GM18508 (cell line): ENCODE results near the gene ATP5PB.

Experiments
- ATAC-seq: cut with Tn5 transposase; IDR thresholded peaks from one replicate; pipeline ENCODE4 v1.9.1; 2021; ENCODE audit warnings: moderate number of reproducible peaks; ENCODE audit not compliant: insufficient read depth, unreplicated experiment

Gene ATP5PB

DNA sequence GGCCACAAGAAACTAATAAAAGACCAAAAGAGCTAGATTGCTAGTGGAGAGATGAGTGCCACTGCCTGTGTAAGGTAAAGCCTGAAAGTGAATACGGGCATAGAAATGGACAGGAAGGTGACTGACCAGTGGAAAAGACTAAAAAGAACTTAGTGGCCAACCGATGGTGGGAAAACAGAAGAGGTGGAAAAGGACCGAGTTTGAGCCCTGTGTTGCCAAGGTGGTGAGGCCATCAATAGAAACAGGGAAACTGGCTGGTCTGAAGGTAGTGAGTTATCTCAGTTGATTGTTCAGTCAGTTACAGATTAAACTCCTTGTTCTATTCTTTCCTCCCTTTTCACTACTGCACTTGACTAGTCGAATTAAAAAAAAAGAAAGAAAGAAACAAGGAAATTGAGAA is 2.7 kb upstream of the ATP5PB start:
- ATAC-seq = no peak

DNA sequence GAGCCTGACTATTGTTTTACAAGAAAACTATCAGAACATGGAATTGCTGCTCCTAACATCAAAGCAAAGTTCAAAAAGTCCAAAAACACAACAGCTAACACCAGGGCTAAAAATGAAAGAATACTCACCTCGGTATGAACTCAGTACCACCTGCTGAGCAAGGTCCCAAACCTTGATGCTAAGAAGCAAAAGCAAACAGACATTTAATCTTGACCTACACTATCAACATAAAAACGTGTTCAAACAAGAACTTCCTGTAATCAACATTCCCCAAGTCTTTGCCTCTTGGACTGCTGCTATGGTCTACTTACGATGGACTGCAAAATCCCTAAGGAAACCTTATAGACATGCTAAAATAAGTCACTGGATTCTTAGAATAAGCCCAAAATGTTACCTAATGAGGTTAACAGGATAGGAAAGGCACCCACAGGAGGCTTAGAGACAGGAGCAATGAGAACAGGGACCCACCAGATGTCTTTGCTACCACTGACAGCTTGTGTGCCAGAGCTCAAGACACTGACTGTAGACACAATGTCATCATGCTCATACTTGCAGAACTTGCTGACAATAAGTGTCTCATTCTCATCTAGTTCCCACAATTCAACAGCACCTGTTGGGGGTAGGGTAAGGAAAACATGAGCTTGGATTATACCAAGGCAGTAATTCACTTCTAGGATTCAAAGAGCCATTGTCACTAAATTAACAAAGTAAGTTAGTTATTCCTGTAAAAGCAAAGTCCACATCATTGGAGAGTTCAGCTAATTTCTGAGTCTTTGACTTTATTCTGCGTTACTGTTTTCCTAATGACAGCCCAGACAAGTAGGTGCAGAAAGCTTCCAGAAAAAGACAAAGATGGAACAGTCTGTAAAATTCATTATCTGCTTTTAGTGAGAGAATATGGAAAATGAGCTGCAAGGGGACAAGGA is 2.0 kb upstream of the ATP5PB start:
- no peak for ATAC-seq

DNA sequence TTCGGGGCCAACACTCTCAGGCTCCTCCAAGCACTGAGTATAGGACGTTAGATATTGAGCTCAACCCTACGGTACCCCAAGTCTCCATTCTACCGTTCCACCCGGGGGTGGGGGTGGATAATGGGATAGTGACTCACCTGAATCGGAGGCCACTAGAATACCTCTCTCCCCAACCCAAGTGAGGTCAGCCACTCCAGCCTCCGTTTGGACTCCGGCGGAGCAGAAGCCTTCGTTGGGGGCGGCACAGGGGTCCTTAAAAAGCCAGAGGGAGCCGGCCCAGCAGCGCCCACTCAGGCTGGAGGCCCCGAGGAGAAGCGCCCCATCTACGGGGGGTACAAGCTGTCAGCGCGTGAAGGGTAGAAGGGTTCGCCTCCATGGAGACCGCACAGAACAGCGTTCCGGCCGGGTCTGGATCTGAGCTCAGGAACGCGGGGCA is 764 bp upstream of the ATP5PB start:
- ATAC-seq = peak; percentile 5

DNA sequence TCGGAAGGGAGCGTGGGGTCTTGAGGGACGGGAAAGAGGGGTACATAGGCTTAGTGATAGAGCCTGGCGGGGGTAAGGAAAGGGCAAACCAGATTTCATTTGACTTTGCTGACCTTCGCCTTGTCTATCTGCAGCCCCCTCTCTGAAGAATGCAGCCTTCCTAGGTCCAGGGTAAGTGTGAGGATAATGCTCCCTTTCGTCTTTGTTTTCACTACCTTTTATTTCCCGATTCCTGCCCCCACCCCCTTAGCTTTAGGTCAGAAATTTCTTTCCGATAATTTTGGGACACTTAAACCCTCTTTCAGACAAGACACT is 396 bp downstream of the ATP5PB start:
- ATAC-seq = no peak

DNA sequence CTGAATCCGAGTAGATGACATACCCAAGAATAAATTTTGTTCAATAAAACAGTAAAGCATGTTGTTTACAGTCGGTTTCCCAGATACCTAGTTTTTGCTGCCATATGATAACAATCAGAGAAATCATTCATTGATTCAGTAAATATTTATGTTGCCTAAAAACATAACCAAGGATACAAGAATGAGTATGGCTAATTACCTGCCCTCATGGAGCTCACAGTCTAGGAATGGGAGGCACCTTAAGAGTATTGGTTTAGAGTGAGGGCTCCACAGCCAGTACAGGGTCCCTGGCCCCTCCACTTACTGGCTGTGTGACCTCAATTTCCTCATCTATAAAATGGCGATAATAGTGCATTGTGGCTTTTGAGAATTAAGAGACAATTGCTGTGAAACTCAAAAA is 921 bp downstream of the ATP5PB start:
- no peak for ATAC-seq

DNA sequence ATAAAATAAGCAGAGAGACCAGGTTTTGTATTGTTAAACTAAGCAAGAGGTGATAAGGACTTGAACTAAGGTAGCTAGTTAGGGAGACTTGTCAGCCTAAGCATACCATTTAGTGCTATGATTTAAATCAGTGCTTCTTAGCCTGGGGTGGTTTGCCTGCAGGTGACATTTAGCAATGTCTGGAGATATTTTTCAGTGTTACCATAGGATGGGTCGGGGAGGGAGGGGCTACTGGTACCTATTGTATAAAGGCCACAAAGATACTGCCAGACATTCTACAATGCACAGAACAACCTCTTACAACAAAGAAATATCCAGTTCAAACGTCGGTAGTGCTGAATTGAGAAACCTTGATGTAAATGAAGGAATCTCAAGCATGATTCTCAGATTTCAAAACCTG is 3.3 kb downstream of the ATP5PB start:
- ATAC-seq = no peak

DNA sequence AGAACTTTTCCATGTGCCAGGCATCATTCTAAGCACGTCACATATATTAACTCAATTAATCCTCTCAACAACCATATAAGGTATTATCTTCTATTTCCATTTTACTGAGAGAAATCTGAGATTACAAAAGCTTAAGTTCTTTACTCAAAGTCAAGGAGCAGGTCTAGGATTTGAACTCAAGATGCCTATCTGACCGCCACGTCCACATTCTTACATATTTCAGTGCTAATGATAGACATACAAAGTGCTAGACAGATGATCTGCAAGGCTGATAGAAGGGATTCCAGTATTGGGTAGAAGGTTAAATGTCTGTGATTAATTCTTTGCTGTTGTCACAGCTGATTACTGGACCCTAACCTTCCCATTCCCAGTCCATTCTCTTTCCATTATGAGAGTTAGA is 4.4 kb downstream of the ATP5PB start:
- ATAC-seq = no peak

DNA sequence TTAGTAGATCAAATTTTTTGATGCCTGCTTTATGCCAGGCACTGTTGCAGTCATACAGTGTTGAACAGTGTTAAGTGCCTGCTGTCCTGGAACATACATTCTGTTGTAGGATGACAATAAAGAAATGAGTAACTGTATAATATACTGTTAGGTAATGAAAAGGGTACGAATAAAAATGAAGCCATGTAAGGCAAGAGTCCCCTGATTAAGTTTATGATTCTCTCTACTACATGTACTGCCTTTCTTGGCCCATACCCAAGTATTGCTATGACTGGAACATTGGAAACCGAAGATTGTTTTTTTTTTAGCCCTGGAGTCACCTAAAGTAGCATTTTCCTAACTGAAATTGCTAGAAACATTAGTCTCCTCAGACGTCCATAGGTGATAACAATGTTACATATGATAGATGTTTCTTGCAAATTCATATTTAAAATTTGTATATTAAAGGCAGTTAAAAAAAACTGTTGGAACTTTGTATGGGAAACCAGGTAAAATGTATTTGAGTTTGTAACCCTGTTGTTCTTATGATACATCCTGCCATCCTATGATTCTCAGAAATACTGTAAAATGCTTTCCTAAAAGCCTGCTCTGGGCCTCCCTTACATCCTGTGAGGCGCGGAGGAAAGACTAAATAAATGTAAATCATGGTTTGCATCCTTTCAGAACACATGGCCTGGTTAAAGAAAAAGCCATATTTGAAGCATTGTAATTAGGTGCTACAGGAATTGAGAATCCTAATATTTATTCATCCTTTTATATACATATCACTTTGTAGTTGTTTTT is 5.8 kb downstream of the ATP5PB start:
- no peak for ATAC-seq

DNA sequence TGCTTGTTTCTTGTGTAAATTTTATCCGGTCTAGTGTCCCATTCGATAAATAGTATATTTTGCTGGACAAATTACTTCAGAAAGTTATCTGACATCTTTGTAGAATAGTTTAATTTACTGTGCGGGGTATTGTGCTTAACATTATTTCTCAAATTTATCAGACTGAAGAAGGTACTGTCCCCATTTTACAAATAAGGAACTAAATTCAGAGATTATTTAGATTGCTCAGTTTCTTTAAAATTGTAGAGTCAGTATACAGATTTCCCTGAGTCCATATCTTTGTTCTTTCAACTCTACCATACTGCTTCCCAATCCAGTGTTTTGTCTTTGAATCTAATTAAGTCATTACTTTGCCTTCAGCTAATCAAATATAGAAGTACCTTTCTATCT is 6.4 kb downstream of the ATP5PB start:
- ATAC-seq = no peak

DNA sequence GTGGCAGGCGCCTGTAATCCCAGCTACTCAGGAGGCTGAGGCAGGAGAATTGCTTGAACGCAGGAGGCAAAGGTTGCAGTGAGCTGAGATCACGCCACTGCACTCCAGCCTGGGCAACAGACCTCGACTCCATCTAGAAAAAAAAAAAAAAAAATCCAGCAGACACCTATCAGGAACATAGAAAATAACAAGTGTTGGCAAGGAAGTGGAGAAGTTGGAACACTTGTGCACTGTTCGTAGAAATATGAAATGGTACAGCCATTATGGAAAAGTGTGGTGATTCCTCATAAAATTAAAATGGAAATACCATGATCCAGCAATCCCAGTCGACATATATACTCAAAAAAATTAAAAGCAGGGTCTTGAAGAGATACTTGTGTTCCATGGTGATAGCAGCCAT is 12.5 kb downstream of the ATP5PB start:
- ATAC-seq = no peak

DNA sequence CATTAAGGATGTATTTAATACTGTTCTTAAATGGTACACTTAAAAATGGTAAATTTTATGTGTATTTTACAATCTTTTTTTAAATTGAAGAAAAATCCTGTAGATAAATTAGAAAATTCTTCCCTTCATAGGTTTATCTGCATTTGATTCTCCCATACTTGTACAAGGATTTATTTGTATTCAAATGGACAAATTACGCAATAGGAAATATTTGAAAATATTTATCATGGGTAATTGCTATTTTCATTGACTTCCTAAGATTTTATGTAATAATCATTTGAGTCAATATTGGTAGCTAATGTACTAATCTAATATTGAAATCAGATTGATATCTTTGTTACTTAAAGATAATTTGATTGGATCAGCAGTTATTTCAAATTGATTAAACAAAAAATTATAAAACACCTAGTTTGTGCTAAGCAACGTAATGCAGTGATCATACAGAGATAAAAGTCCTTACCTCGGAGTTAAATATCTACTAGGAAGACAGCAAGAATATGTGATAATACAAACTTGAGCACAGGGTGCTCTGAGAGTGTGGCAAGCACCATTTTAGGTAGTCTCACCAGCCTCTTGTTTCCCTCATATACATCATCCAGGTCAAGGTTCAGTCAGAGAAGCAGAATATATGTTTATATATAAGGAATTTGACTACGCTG is 13.2 kb downstream of the ATP5PB start:
- no peak for ATAC-seq

DNA sequence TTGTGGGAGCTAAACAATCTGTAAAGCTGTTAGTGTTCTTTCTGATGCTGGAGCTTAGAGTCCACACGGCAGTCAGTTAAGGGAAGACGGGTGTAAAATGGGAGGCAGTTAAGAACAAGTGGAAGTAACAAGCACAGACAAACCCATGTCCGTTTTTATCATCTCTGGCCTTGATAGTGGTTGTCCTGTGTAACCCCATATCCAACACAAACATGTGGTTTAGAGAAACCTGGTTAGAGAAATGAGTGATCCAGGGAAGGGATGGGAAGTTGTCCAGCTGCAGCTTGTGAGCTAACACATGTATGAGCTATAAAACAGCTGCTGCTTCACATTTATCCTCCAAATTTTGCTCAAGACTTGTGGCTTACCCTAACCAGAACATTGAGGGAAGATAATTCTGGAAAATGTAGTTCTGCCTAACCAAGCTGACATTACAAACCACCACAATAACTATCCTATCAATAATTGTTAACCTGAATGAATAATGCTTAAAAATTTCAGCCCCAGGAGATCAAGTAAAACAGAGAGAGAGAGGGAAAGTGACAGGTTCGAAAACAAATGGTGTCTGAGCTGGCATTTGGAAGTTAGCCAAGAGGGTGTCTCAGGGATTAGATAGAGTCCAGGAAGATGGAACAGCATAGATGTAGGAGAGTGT is 13.9 kb downstream of the ATP5PB start:
- ATAC-seq = no peak

DNA sequence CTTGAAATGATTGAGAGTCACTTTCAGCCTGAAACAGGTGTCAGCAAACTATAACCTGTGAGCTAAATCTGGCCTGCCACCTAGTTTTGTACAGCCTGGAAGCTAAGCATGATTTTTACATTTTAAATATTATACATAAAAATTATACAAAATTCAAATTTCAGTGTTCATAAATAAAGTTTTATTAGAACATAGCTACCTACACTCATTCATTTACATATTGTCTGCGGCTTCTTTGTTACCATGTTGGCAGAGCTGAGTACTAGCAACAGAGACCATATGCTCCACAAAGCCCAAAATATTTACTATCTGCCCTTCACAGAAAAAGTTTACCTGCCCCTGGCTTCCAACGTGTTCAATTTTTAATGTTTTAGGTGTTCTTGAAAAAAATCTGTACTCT is 16.5 kb downstream of the ATP5PB start:
- no peak for ATAC-seq

DNA sequence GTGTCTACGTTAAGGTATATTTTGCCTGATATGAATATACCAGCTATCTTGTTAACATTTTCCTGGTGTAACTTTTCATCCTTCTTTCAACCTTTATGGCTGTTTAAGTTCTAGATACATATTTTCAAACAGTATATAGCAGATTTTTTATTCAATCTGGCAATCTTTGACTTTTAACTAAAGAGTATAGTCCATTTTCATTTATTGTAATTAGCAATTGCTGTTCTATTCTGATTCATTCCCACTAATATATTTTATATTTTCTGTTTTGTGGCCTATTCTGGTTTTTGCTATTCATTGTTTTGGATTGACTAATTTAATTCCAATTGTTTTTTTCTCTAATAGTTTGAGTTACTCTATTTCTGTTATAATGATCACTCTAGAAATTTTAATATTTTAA is 17.2 kb downstream of the ATP5PB start:
- ATAC-seq = no peak

DNA sequence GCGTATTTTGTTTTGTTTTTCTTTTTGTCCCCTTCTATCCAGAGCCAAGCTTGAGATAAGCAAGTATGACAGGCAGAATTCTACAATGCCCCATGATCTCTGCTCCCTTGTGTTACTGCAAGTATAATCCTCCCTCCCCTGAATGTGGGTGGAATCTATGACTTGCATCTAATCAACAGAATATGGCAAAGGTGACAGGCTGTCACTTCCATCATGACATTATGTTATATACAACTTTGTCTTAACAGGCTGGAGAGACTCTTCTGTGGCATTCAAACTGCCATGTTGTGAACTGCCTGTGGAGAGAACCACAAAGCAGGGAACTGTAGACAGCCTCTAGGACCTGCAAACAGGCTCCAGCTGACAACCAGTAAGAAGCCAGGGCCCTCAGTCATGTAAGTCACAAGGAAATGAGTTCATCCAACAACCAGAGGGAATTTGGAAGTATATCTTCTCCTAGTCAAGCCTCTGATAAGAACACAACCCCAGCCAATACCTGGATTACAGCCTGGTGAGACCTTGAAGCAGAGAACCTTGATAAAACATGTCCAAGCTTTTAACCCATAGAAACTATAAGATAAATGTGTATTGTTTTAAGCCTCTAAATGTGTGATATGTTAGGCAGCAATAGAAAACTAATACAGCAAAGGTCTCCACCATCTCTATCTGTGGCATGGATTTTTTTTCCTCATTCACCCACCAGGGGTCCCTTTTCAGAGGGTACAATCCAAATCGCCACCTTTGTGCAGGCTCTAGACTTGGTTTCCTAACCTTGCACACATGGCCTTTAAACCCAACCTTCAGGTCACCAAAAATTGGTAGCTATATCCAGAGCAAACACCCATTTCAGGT is 18.8 kb downstream of the ATP5PB start:
- ATAC-seq = no peak

DNA sequence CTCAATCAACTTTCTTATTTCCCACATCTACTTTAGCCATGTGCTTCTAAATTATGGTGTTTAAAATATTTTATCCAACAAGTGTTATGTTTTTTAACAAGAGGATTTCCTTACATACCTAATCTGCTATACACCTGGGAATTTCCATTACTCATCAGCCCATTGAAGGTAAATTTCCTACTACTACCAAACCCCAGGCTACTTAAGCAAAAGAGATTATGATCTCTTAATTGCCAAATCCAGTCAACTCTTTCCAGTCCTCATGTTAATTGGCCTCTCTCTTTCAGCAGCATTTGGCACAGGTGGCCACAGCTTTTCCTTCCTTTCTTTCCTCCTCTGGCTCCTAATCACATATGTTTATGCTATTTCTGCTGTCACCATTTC is 19.4 kb downstream of the ATP5PB start:
- no peak for ATAC-seq

DNA sequence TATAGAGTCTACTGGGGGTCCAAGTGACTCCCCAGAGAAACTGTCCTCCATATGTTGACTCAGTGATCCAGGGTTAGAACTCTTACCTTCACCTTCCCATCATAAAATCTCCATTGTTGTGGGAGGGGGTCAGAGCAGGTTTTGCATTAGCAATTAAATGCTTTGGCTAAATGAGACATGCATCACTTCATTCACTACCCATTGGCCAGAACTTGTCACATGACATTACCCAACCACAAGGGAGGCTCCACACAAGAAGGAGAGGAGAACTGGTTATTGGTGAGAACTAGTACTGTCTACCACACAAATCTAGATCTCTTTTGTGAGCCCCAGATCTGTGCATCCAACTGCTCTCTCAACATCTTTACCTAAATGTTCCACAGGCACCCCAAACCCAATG is 20.3 kb downstream of the ATP5PB start:
- ATAC-seq = no peak

DNA sequence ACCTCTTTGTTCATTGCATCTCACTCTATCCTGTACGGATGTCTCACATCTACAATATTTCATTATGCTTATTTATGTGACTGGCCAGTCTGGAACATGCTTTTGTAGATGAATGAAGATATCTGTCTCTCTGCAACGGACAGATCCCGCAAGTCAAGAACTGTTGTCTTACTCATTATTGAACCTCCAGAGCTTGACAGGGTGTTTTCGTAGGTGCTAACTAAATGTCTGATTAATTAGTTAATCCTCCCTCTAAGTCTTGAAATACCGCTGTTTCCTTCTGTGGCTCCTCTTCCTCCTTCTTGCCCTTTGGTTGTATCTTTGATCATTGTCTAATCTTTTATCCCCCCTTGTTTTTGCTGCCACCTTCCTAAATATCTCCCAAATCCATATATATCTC is 21.3 kb downstream of the ATP5PB start:
- ATAC-seq = no peak

DNA sequence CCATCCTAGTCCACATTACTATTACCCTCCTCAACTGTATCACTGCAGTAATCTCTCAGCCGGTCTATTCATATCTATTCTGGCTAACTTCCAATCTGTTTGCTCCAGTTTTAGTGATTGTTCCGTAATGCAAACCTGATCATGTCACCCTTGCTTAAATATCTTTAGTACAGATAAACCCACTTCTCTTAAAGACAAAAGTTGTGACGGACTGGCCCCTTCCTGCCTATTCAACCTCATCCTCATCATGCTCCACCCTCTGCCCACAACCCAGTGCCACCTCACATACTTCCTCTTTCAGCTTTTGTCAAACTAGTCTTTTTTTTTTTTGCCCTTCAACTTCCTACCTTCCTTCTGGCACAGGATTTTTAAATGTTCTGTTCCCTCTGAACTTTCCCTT is 21.7 kb downstream of the ATP5PB start:
- no peak for ATAC-seq

DNA sequence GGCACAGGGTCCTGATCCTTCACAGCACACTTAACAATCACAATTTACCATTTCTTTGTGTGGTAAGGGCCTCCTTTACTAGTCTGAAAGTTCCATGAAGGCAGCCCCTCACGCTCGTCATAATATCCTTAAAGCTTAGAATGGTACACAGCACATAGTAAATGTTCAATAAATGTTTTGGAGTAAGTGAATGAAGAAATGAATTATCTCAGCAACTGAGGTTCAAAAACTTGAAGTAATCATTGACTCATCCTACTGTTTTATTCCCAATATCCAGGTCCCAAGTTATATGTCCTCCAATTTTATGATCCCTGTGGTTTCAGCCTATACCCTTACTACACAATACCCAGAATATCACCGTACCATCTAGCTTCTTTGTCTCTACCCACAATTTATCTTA is 22.3 kb downstream of the ATP5PB start:
- ATAC-seq = no peak
